Endodermal cell (in vitro differentiated cells): Measurements from ENCODE around the gene PACSIN2. TPM values are rescaled to one million over a fixed set of nuclear protein-coding genes. Genes with fewer than 3 reads are reported as not detected.

Experiments
- DNase-seq: peaks from one replicate; pipeline ENCODE4 v3.0.0-alpha.2; 2017
- H3K27ac ChIP-seq: 2 replicates; pipeline ENCODE4 v1.5.1; 2013; ENCODE audit warnings: mild to moderate bottlenecking, low read depth, low read length, moderate library complexity
- H3K27me3 ChIP-seq: 2 replicates; pipeline ENCODE4 v1.6.1; 2013; ENCODE audit warnings: mild to moderate bottlenecking, low read length, moderate library complexity; ENCODE audit not compliant: insufficient read depth, control insufficient read depth, poor library complexity, severe bottlenecking
- H3K36me3 ChIP-seq: 2 replicates; pipeline ENCODE4 v1.7.0; 2013; ENCODE audit warnings: mild to moderate bottlenecking, low read length, moderate library complexity; ENCODE audit not compliant: control insufficient read depth, insufficient read depth
- H3K4me1 ChIP-seq: one replicate; pipeline ENCODE4 v1.7.0; 2013; ENCODE audit warnings: low read length; ENCODE audit not compliant: control insufficient read depth, insufficient read depth
- H3K4me3 ChIP-seq: 2 replicates; pipeline ENCODE4 v1.5.1; 2013; ENCODE audit warnings: mild to moderate bottlenecking, low read length, moderate library complexity
- H3K9ac ChIP-seq: 2 replicates; pipeline ENCODE4 v1.6.1; 2013; ENCODE audit warnings: mild to moderate bottlenecking, low read length, moderate library complexity; ENCODE audit not compliant: poor library complexity, severe bottlenecking; ENCODE audit errors: extremely low read depth
- H3K9me3 ChIP-seq: 2 replicates; pipeline ENCODE4 v1.6.1; 2013; ENCODE audit warnings: mild to moderate bottlenecking, low read length, moderate library complexity; ENCODE audit not compliant: control insufficient read depth
- H3K27ac Mint-ChIP-seq: 2 replicates; pipeline ENCODE4 v1.8.0; 2020; ENCODE audit warnings: mixed read lengths
- H3K27me3 Mint-ChIP-seq: 2 replicates; pipeline ENCODE4 v1.8.0; 2021; ENCODE audit warnings: mild to moderate bottlenecking, mixed read lengths; ENCODE audit not compliant: insufficient read depth
- H3K36me3 Mint-ChIP-seq: 2 replicates; pipeline ENCODE4 v1.8.0; 2020; ENCODE audit warnings: low read depth, mixed read lengths
- H3K4me1 Mint-ChIP-seq: 2 replicates; pipeline ENCODE4 v1.8.0; 2020; ENCODE audit warnings: mixed read lengths
- H3K4me3 Mint-ChIP-seq: 2 replicates; pipeline ENCODE4 v1.8.0; 2020; ENCODE audit warnings: mild to moderate bottlenecking, moderate library complexity, mixed read lengths
- H3K9me3 Mint-ChIP-seq: 2 replicates; pipeline ENCODE4 v1.8.0; 2020; ENCODE audit warnings: mild to moderate bottlenecking, mixed read lengths
- CTCF ChIP-seq: fragments of 200-600 bp; sonication (generic); conservative IDR thresholded peaks from 2 replicates; pipeline ENCODE4 v1.5.0; 2021; ENCODE audit warnings: antibody characterized with exemption, mild to moderate bottlenecking
- WGBS, 2 experiments: methylation state at CpG; one replicate each; pipeline versions ENCODE4 v1.1.5 to v1.1.7; 2013; ENCODE audit warnings: missing lambda C conversion rate in 2 of 2, mixed read lengths in 1 of 2; ENCODE audit not compliant: insufficient coverage in 1 of 2, insufficient read length in 1 of 2; 5-methylcytosine and 5-hydroxymethylcytosine counted together
- total RNA-seq, 2 donors: library from RNA; stranded (reverse); fragmentation: NEBNext Ultra II Directional in 1 of 2; extraction: Animal tissue kit (Norgen Biotek cat#: 25700) in 1 of 2; gene quantifications; 2 replicates in 1 of 2; 3 replicates in 1 of 2; pipeline ENCODE4 v1.2.1, GENCODE V29; 2021

PACSIN2 gene
- total RNA-seq, 2 donors from 2014 or later = 60.7 to 61.4 TPM

- no peak overlapping the region for H3K4me3 Mint-ChIP-seq
These were observed 8.9 kb downstream of the PACSIN2 start for GRCh38 chr22:43006016-43006505.

GRCh38 chr22:43005106-43005505, 9.8 kb downstream of the PACSIN2 start:
- H3K27me3 Mint-ChIP-seq = no peaks in the 10 kb centered on the region
- Histone ChIP-seq H3K4me3 (no peak overlapping the region), H3K9me3 (no peaks in the 10 kb centered on the region), H3K4me1 (peaks cover 17% of the 10 kb centered on the region), H3K9ac (no peak overlapping the region), H3K27ac (no peak overlapping the region), H3K27me3 (no peaks in the 10 kb centered on the region), H3K36me3 (no peaks in the 10 kb centered on the region)
- DNase-seq = no peak
- no peak overlapping the region for H3K4me3 Mint-ChIP-seq
- no peak for TF ChIP-seq CTCF
- H3K9me3 Mint-ChIP-seq = no peaks in the 10 kb centered on the region
- H3K4me1 Mint-ChIP-seq = peaks cover 62% of the 10 kb centered on the region
- peaks cover 3% of the 10 kb centered on the region for H3K36me3 Mint-ChIP-seq
- 41 to 56% methylated on average over 2 of the region's 2 CpGs for WGBS, 2 experiments
- peak overlapping the region; percentile 65 for H3K27ac Mint-ChIP-seq

More at GRCh38 chr22:43006016-43006505, 8.9 kb downstream of the PACSIN2 start:
- Histone ChIP-seq H3K9me3 (no peaks in the 10 kb centered on the region), H3K27me3 (no peaks in the 10 kb centered on the region), H3K9ac (no peak overlapping the region), H3K36me3 (no peaks in the 10 kb centered on the region), H3K4me3 (no peak overlapping the region), H3K27ac (no peak overlapping the region), H3K4me1 (peaks cover 17% of the 10 kb centered on the region)
- DNase-seq = no peak
- Mint-ChIP-seq H3K4me1 (peaks cover 57% of the 10 kb centered on the region), H3K9me3 (no peaks in the 10 kb centered on the region), H3K36me3 (peaks cover 3% of the 10 kb centered on the region), H3K27ac (no peak overlapping the region), H3K27me3 (no peaks in the 10 kb centered on the region)
- no peak for TF ChIP-seq CTCF
- WGBS, 2 experiments = 95 to 98% methylated on average over 5 of the region's 5 CpGs

GRCh38 chr22:43004362-43005035, 10.4 kb downstream of the PACSIN2 start:
- no peaks in the 10 kb centered on the region for H3K27me3 ChIP-seq
- H3K4me3 ChIP-seq = no peak overlapping the region
- H3K36me3 ChIP-seq = no peaks in the 10 kb centered on the region
- peaks cover 2% of the 10 kb centered on the region for H3K9me3 ChIP-seq
- 84 to 85% methylated on average over 4 to 13 of the region's 13 CpGs for WGBS, 2 experiments
- TF ChIP-seq CTCF = no peak
- H3K4me1 ChIP-seq = peaks cover 17% of the 10 kb centered on the region
- no peak overlapping the region for H3K4me3 Mint-ChIP-seq
- H3K27ac Mint-ChIP-seq = peak overlapping the region; percentile 72
- DNase-seq = no peak
- peaks cover 3% of the 10 kb centered on the region for H3K36me3 Mint-ChIP-seq
- H3K4me1 Mint-ChIP-seq = peaks cover 62% of the 10 kb centered on the region
- no peaks in the 10 kb centered on the region for H3K9me3 Mint-ChIP-seq
- H3K27ac ChIP-seq = no peak overlapping the region
- H3K27me3 Mint-ChIP-seq = no peaks in the 10 kb centered on the region
- no peak overlapping the region for H3K9ac ChIP-seq
